ENCODE data around the gene KPNA2. TPM values are rescaled to one million over a fixed set of nuclear protein-coding genes. Genes with fewer than 3 reads are reported as not detected.
"Not testable (repeated sequence)": the region's sequence is repeated elsewhere in the genome, so short reads cannot be mapped to it uniquely, and the experiment has no call there.

KPNA2 gene
- polyA plus RNA-seq, 1 donor from 2014 or later: 81.2 TPM

DNA sequence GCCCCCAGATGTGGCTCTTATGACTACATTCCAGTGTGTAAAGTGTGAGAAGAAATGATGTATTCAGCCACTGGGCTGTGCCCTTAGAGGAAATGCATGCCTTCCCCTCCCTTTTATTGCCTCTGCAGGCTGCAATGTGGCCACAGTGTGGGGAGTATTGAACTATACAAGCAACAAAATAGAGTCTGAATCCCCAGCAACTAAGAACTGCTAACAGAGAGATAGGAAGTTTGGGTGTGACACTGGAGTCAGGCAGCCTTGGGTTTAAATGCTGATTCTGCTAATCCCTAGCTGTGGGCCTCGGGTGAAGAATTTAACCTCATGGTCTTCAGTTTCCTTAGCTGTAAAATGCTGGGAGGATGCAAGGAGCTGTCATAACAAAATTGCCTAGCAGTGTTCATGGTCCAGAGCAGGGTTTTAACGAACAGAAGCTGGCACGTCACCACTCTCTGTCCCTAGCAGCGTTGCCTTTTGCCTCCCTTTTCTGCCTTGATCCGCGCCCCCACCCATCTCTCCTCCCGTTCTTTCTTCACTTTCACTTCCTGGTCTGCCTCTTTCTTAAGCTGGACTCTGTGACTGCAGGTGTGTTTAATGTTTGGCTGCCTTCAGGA, 50.3 kb downstream of the KPNA2 start:
- H3K4me2 ChIP-seq (ENCODE audit: low read length): no peak overlapping the region
- no peaks in the 10 kb centered on the region for H4K20me1 ChIP-seq (ENCODE audit: insufficient read depth)

DNA sequence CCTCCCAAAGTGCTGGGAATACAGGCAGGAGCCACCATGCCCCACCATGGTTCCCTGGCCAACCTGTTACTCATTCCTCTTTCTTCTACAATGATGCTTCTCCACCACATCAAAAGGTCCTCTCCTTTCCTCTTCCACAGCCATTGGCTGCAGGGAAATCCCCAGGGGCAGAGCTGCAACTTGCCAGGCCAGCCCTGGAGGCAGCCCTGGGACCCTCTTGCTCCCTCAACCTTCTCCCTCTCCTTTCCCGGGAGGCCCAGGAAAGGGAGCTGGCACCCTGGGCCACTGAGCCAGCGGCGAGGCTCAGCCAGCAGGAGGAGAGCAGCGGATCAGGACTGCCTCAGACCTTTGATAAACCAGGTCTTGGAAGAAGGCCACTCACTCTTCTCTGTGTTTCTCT, 51.1 kb downstream of the KPNA2 start:
- not testable (repeated sequence) for H3K36me3 ChIP-seq (ENCODE audit: insufficient read depth, low read length); H3K27me3 ChIP-seq (ENCODE audit: insufficient read depth, low read depth, low read length); H3K9me3 ChIP-seq (ENCODE audit: low read length); H3K9ac ChIP-seq (ENCODE audit: low read length); H3K4me3 ChIP-seq (ENCODE audit: low read length); H3K9me2 ChIP-seq (ENCODE audit: insufficient read depth, low read length); H3F3A ChIP-seq (ENCODE audit: insufficient read depth, low read length, poor library complexity, severe bottlenecking); H3K4me2 ChIP-seq (ENCODE audit: low read length); H4K20me1 ChIP-seq (ENCODE audit: insufficient read depth); H2AFZ ChIP-seq (ENCODE audit: low read depth, low read length); H3K27ac ChIP-seq (ENCODE audit: low read length); H3K79me2 ChIP-seq (replicated peaks; ENCODE audit: insufficient read depth, low read length)

More for the DNA sequence above, 50.3 kb downstream of the KPNA2 start:
- no peaks in the 10 kb centered on the region for H3K79me2 ChIP-seq (replicated peaks; ENCODE audit: insufficient read depth, low read length)
- H3K4me3 ChIP-seq (ENCODE audit: low read length): no peak overlapping the region
- no peak overlapping the region for H3K9ac ChIP-seq (ENCODE audit: low read length)
- no peaks in the 10 kb centered on the region for H3F3A ChIP-seq (ENCODE audit: insufficient read depth, low read length, poor library complexity, severe bottlenecking)
- no peaks in the 10 kb centered on the region for H3K9me2 ChIP-seq (ENCODE audit: insufficient read depth, low read length)
- H3K27me3 ChIP-seq (ENCODE audit: insufficient read depth, low read depth, low read length): no peaks in the 10 kb centered on the region
- H3K36me3 ChIP-seq (ENCODE audit: insufficient read depth, low read length): no peaks in the 10 kb centered on the region
- TF ChIP-seq POLR2AphosphoS5 (IDR thresholded peaks at IDR 0.05): no peak
- H3K27ac ChIP-seq (ENCODE audit: low read length): no peak overlapping the region
- H3K9me3 ChIP-seq (ENCODE audit: low read length): no peaks in the 10 kb centered on the region
- no peak overlapping the region for H2AFZ ChIP-seq (ENCODE audit: low read depth, low read length)

DNA sequence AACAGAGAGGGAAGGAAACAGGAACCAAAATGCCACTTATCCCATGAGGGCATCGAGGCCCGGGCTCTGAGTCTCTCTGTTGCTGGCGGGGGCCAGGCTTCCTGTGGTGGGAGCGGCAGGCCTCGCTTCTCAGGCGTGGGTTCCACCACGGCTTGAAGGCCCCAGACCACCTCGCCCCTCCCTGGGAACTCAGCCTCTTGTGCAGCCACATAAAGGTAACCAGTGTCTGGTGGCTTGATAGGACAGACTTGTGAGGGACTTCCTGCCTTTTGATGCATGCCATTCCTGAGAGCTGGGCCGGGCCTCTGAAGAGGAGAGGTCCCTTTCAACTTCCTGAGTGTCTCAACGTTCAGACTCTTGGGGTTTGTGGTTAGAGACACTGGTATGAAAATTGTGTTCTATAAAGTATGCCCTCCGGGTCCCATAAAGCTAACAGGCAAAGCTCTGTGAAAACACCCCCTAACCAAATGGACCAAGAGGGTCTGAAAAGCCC, 51.6 kb downstream of the KPNA2 start:
- H3K27ac ChIP-seq (ENCODE audit: low read length); H3K9me2 ChIP-seq (ENCODE audit: insufficient read depth, low read length); H3K4me3 ChIP-seq (ENCODE audit: low read length); H3K9ac ChIP-seq (ENCODE audit: low read length); H3K27me3 ChIP-seq (ENCODE audit: insufficient read depth, low read depth, low read length); H3K79me2 ChIP-seq (replicated peaks; ENCODE audit: insufficient read depth, low read length); H3F3A ChIP-seq (ENCODE audit: insufficient read depth, low read length, poor library complexity, severe bottlenecking); H4K20me1 ChIP-seq (ENCODE audit: insufficient read depth); H2AFZ ChIP-seq (ENCODE audit: low read depth, low read length); H3K4me2 ChIP-seq (ENCODE audit: low read length); H3K36me3 ChIP-seq (ENCODE audit: insufficient read depth, low read length); H3K9me3 ChIP-seq (ENCODE audit: low read length): not testable (repeated sequence)

DNA sequence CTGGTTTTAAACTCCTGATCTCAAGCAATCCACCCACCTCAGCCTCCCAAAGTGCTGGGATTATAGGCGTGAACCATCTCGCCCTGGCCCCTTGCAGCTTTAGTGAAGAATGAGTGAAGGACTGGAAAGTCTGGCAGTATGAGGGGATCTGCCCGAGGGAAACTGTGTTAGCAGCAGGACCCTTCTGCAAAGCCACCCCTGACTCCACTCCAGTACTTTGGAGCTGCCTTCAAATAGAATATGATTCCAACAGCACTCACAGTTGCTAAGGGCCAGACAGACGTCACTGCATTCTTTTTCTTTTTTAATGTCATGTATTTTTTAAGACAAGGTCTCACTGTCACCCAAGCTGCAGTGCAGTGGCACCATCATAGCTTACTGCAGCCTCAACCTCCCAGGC, 52.3 kb downstream of the KPNA2 start:
- Histone ChIP-seq H3K27ac (ENCODE audit: low read length) (no peak overlapping the region), H3K9me2 (ENCODE audit: insufficient read depth, low read length) (no peaks in the 10 kb centered on the region), H4K20me1 (ENCODE audit: insufficient read depth) (no peaks in the 10 kb centered on the region), H3K4me2 (ENCODE audit: low read length) (no peak overlapping the region), H3F3A (ENCODE audit: insufficient read depth, low read length, poor library complexity, severe bottlenecking) (no peaks in the 10 kb centered on the region), H3K4me3 (ENCODE audit: low read length) (no peak overlapping the region), H3K9ac (ENCODE audit: low read length) (no peak overlapping the region), H2AFZ (ENCODE audit: low read depth, low read length) (no peak overlapping the region), H3K36me3 (ENCODE audit: insufficient read depth, low read length) (no peaks in the 10 kb centered on the region), H3K27me3 (ENCODE audit: insufficient read depth, low read depth, low read length) (no peaks in the 10 kb centered on the region), H3K9me3 (ENCODE audit: low read length) (no peaks in the 10 kb centered on the region), H3K79me2 (replicated peaks; ENCODE audit: insufficient read depth, low read length) (no peaks in the 10 kb centered on the region)
- TF ChIP-seq MXI1 (conservative IDR thresholded peaks at IDR 0.05; ENCODE audit: poor library complexity, severe bottlenecking): no peak
- TF ChIP-seq RAD21 (conservative IDR thresholded peaks at IDR 0.05): no peak
- TF ChIP-seq EZH2 (IDR thresholded peaks at IDR 0.05; ENCODE audit: borderline replicate concordance, insufficient read depth, low read length, poor library complexity, severe bottlenecking): no peak
- no peak for TF ChIP-seq POLR2AphosphoS5 (IDR thresholded peaks at IDR 0.05)
- TF ChIP-seq TAF1 (IDR thresholded peaks at IDR 0.05; ENCODE audit: low read depth): no peak
- TF ChIP-seq, protein P1, sequence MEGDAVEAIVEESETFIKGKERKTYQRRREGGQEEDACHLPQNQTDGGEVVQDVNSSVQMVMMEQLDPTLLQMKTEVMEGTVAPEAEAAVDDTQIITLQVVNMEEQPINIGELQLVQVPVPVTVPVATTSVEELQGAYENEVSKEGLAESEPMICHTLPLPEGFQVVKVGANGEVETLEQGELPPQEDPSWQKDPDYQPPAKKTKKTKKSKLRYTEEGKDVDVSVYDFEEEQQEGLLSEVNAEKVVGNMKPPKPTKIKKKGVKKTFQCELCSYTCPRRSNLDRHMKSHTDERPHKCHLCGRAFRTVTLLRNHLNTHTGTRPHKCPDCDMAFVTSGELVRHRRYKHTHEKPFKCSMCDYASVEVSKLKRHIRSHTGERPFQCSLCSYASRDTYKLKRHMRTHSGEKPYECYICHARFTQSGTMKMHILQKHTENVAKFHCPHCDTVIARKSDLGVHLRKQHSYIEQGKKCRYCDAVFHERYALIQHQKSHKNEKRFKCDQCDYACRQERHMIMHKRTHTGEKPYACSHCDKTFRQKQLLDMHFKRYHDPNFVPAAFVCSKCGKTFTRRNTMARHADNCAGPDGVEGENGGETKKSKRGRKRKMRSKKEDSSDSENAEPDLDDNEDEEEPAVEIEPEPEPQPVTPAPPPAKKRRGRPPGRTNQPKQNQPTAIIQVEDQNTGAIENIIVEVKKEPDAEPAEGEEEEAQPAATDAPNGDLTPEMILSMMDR (IDR thresholded peaks at IDR 0.05; ENCODE audit: poor library complexity, severe bottlenecking): no peak
- TF ChIP-seq EP300 (conservative IDR thresholded peaks at IDR 0.05; ENCODE audit: poor library complexity, severe bottlenecking): no peak
- TF ChIP-seq SMC3 (conservative IDR thresholded peaks at IDR 0.05; ENCODE audit: poor library complexity): no peak
- TF ChIP-seq, protein P2, sequence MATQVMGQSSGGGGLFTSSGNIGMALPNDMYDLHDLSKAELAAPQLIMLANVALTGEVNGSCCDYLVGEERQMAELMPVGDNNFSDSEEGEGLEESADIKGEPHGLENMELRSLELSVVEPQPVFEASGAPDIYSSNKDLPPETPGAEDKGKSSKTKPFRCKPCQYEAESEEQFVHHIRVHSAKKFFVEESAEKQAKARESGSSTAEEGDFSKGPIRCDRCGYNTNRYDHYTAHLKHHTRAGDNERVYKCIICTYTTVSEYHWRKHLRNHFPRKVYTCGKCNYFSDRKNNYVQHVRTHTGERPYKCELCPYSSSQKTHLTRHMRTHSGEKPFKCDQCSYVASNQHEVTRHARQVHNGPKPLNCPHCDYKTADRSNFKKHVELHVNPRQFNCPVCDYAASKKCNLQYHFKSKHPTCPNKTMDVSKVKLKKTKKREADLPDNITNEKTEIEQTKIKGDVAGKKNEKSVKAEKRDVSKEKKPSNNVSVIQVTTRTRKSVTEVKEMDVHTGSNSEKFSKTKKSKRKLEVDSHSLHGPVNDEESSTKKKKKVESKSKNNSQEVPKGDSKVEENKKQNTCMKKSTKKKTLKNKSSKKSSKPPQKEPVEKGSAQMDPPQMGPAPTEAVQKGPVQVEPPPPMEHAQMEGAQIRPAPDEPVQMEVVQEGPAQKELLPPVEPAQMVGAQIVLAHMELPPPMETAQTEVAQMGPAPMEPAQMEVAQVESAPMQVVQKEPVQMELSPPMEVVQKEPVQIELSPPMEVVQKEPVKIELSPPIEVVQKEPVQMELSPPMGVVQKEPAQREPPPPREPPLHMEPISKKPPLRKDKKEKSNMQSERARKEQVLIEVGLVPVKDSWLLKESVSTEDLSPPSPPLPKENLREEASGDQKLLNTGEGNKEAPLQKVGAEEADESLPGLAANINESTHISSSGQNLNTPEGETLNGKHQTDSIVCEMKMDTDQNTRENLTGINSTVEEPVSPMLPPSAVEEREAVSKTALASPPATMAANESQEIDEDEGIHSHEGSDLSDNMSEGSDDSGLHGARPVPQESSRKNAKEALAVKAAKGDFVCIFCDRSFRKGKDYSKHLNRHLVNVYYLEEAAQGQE (IDR thresholded peaks at IDR 0.05; ENCODE audit: borderline replicate concordance): no peak
